Naive thymus-derived CD4-positive, alpha-beta T cell (primary cell): ENCODE data around the gene ARID1A. TPM values are rescaled to one million over a fixed set of nuclear protein-coding genes. Genes with fewer than 3 reads are reported as not detected.

Experiments
- ATAC-seq: fragments of 150-1000 bp; cut with Tn5 transposase; 2 replicates; pipeline ENCODE4 v1.10.0; 2021; ENCODE audit warnings: mild to moderate bottlenecking, moderate library complexity
- CTCF ChIA-PET: fragments of 350-600 bp; sonication (Branson Sonifier 250); formaldehyde crosslinking; loops from one replicate; lab custom pipeline; 2021; ENCODE audit warnings: antibody characterized with exemption; lab: Charles Lee
- POLR2A ChIA-PET: fragments of 350-600 bp; sonication (Branson Sonifier 250); formaldehyde crosslinking; loops from one replicate; lab custom pipeline; 2021; ENCODE audit warnings: antibody characterized with exemption, inconsistent platforms; lab: Charles Lee
- DNase-seq, 9 donors: peaks; one replicate each; pipeline versions ENCODE4 v3.0.0 to v3.0.0-alpha.2; 2020 to 2022; ENCODE audit warnings: mixed read lengths in 1 of 9
- H3K27ac ChIP-seq: one replicate; pipeline ENCODE4 v1.7.0; 2013; ENCODE audit warnings: mild to moderate bottlenecking, low read depth, low read length, moderate library complexity
- H3K27me3 ChIP-seq, 2 donors: one replicate each; pipeline ENCODE4 v1.7.0; 2013; ENCODE audit warnings: low read length in 2 of 2, mild to moderate bottlenecking in 2 of 2, moderate library complexity in 2 of 2; ENCODE audit not compliant: control insufficient read depth in 2 of 2, insufficient read depth in 2 of 2
- H3K36me3 ChIP-seq, 3 experiments: 1 replicate in 2 of 3; 2 replicates in 1 of 3; pipeline ENCODE4 v1.7.0; 2013; ENCODE audit warnings: low read length in 3 of 3, mild to moderate bottlenecking in 3 of 3, moderate library complexity in 1 of 3; ENCODE audit not compliant: insufficient read depth in 3 of 3, control insufficient read depth in 2 of 3
- H3K4me1 ChIP-seq, 2 donors: one replicate each; pipeline ENCODE4 v1.7.0; 2013; ENCODE audit warnings: low read length in 2 of 2, mild to moderate bottlenecking in 2 of 2, moderate library complexity in 1 of 2; ENCODE audit not compliant: control insufficient read depth in 2 of 2, insufficient read depth in 2 of 2
- H3K4me3 ChIP-seq: 2 replicates; pipeline ENCODE4 v1.7.0; 2013; ENCODE audit warnings: mild to moderate bottlenecking, low read length
- H3K9me3 ChIP-seq, 3 experiments: 1 replicate in 2 of 3; 2 replicates in 1 of 3; pipeline ENCODE4 v1.7.0; 2013; ENCODE audit warnings: low read length in 3 of 3; ENCODE audit not compliant: control insufficient read depth in 2 of 3
- H3K27ac Mint-ChIP-seq, 9 donors: one replicate each; pipeline ENCODE4 v1.8.0; 2020 to 2022; ENCODE audit warnings: mixed read lengths in 9 of 9, mild to moderate bottlenecking in 8 of 9, moderate library complexity in 5 of 9, inconsistent platforms in 2 of 9
- H3K27me3 Mint-ChIP-seq, 5 donors: one replicate each; pipeline ENCODE4 v1.8.0; 2021 to 2022; ENCODE audit warnings: mixed read lengths in 5 of 5, mild to moderate bottlenecking in 1 of 5
- H3K36me3 Mint-ChIP-seq, 5 donors: one replicate each; pipeline ENCODE4 v1.8.0; 2020 to 2022; ENCODE audit warnings: mixed read lengths in 5 of 5, mild to moderate bottlenecking in 3 of 5, inconsistent platforms in 1 of 5
- H3K4me1 Mint-ChIP-seq, 7 donors: one replicate each; pipeline ENCODE4 v1.8.0; 2020 to 2022; ENCODE audit warnings: mixed read lengths in 7 of 7, mild to moderate bottlenecking in 3 of 7, inconsistent platforms in 1 of 7
- H3K4me3 Mint-ChIP-seq, 10 donors: one replicate each; pipeline ENCODE4 v1.8.0; 2020 to 2022; ENCODE audit warnings: mild to moderate bottlenecking in 10 of 10, mixed read lengths in 10 of 10, moderate library complexity in 6 of 10, inconsistent platforms in 2 of 10
- H3K9me3 Mint-ChIP-seq, 11 donors: one replicate each; pipeline ENCODE4 v1.8.0; 2020 to 2022; ENCODE audit warnings: mixed read lengths in 11 of 11, mild to moderate bottlenecking in 4 of 11, inconsistent platforms in 1 of 11, moderate library complexity in 1 of 11
- intact Hi-C, 2 donors: fragments of 100-400 bp; cut with micrococcal nuclease; formaldehyde crosslinking; loops; one replicate each; pipeline ENCODE4 v1.15.1; 2023
- polyA plus RNA-seq, 2 donors: library from polyadenylated mRNA; unstranded; fragments of 300-500 nt; fragmentation: Illumina TruSeq; gene quantifications; one replicate each; pipeline ENCODE4 v1.2.3, GENCODE V29; 2021
- total RNA-seq, 6 experiments: library from RNA in 5 of 6; stranded (reverse) in 5 of 6; gene quantifications; 1 replicate in 5 of 6; 2 replicates in 1 of 6; pipeline ENCODE4 v1.2.3 and lab custom pipeline; 2021 to 2026

ARID1A gene
- total and polyA plus RNA-seq, 7 experiments from 2014 or later, result 22.3 to 148 (median 127) TPM

DNA sequence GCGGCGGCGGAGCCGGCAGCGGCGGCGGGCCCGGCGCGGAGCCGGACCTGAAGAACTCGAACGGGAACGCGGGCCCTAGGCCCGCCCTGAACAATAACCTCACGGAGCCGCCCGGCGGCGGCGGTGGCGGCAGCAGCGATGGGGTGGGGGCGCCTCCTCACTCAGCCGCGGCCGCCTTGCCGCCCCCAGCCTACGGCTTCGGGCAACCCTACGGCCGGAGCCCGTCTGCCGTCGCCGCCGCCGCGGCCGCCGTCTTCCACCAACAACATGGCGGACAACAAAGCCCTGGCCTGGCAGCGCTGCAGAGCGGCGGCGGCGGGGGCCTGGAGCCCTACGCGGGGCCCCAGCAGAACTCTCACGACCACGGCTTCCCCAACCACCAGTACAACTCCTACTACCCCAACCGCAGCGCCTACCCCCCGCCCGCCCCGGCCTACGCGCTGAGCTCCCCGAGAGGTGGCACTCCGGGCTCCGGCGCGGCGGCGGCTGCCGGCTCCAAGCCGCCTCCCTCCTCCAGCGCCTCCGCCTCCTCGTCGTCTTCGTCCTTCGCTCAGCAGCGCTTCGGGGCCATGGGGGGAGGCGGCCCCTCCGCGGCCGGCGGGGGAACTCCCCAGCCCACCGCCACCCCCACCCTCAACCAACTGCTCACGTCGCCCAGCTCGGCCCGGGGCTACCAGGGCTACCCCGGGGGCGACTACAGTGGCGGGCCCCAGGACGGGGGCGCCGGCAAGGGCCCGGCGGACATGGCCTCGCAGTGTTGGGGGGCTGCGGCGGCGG lies 1.0 kb downstream of the ARID1A start:
- Histone ChIP-seq H3K4me1 (peaks cover 49 to 52% of the 10 kb centered on the region in 2 donors), H3K27ac (peak overlapping the region; percentile 83), H3K9me3 (no peaks in the 10 kb centered on the region), H3K36me3 (no peaks in the 10 kb centered on the region), H3K4me3 (peak overlapping the region; percentile 76), H3K27me3 (no peaks in the 10 kb centered on the region)
- Mint-ChIP-seq H3K9me3 (no peaks in the 10 kb centered on the region), H3K27me3 (no peaks in the 10 kb centered on the region), H3K36me3 (peaks cover 0 to 6% (median 0%) of the 10 kb centered on the region in 5 donors), H3K27ac (peak overlapping the region in 5 of 9 donors; percentile 66 to 83 (median 70)), H3K4me1 (peaks cover 14 to 31% (median 26%) of the 10 kb centered on the region in 7 donors), H3K4me3 (peak overlapping the region in 9 of 10 donors; percentile 29 to 88 (median 75))
- ChIA-PET POLR2A (interaction anchor here (0.8 to 17.4 kb wide), 19 partner anchors 10 to 908 kb away, joined by 3 to 383 read pairs (median 8); partner anchors contain the start of genes AHDC1, HMGN2 and PIGV), CTCF (interaction anchor here (0.7 to 3.2 kb wide), 3 partner anchors 17 to 92 kb away, joined by 4 to 25 read pairs (median 5); partner anchors contain the start of gene PIGV)
- DNase-seq (peak; percentile 52 to 83 (median 73)), ATAC-seq (peak; percentile 15)
- intact Hi-C loops, result loop anchor here (1.0 to 10.0 kb wide), 9 partner anchors 95 to 1858 kb away; partner anchors contain the start of genes TRNAU1AP (in 2 of the 2), SFN (in 1 of the 2), SH3BGRL3 (in 1 of the 2) and UBXN11 (in 1 of the 2)

- Mint-ChIP-seq H3K27me3 (no peaks in the 10 kb centered on the region), H3K27ac (no peak overlapping the region), H3K9me3 (no peaks in the 10 kb centered on the region), H3K4me1 (peaks cover 14 to 25% (median 22%) of the 10 kb centered on the region in 7 donors), H3K36me3 (peaks cover 0 to 6% (median 0%) of the 10 kb centered on the region in 5 donors), H3K4me3 (no peak overlapping the region)
- Histone ChIP-seq H3K36me3 (no peaks in the 10 kb centered on the region), H3K4me3 (peak overlapping the region; percentile 76), H3K27me3 (no peaks in the 10 kb centered on the region), H3K27ac (peak overlapping the region; percentile 83), H3K9me3 (no peaks in the 10 kb centered on the region), H3K4me1 (peaks cover 55 to 58% of the 10 kb centered on the region in 2 donors)
- CTCF ChIA-PET, result interaction anchor here (0.5 to 3.2 kb wide), 6 partner anchors 31 to 127 kb away, joined by 3 to 25 read pairs (median 4); partner anchors contain the start of gene PIGV
- DNase-seq, result peak in 4 of 9 donors; percentile 15 to 31 (median 24)
- POLR2A ChIA-PET, result interaction anchor here (0.8 to 17.4 kb wide), 23 partner anchors 10 to 1884 kb away, joined by 3 to 383 read pairs (median 8); partner anchors contain the start of genes AHDC1, HMGN2 and PIGV
- no peak for ATAC-seq
- intact Hi-C loops, result loop anchor here (5.0 to 10.0 kb wide), 7 partner anchors 165 to 1857 kb away; partner anchors contain the start of genes TRNAU1AP (in 2 of the 2), SFN (in 1 of the 2), SH3BGRL3 (in 1 of the 2) and UBXN11 (in 1 of the 2)
Measured at GRCh38 chr1:26697431-26697977, 1.7 kb downstream of the ARID1A start.

- H3K4me1 ChIP-seq, result peaks cover 62 to 65% of the 10 kb centered on the region in 2 donors
- ChIA-PET CTCF (interaction anchor here (0.5 to 3.2 kb wide), 7 partner anchors 21 to 127 kb away, joined by 3 to 25 read pairs (median 4); partner anchors contain the start of gene PIGV), POLR2A (interaction anchor here (0.6 to 17.4 kb wide), 22 partner anchors 9 to 1883 kb away, joined by 3 to 383 read pairs (median 8); partner anchors contain the start of genes AHDC1, HMGN2 and PIGV)
- ATAC-seq, result peak; percentile 45
- no peaks in the 10 kb centered on the region for H3K27me3 ChIP-seq
- H3K27ac Mint-ChIP-seq, result no peak overlapping the region
- H3K27me3 Mint-ChIP-seq, result no peaks in the 10 kb centered on the region
- DNase-seq, result peak; percentile 20 to 82 (median 53)
- intact Hi-C loops, result loop anchor here (1.0 to 10.0 kb wide), 9 partner anchors 8 to 1857 kb away; partner anchors contain the start of genes TRNAU1AP (in 2 of the 2), SFN (in 1 of the 2), SH3BGRL3 (in 1 of the 2) and UBXN11 (in 1 of the 2)
- no peak overlapping the region for H3K4me3 Mint-ChIP-seq
- H3K9me3 Mint-ChIP-seq, result no peaks in the 10 kb centered on the region
- H3K36me3 Mint-ChIP-seq, result peaks cover 0 to 6% (median 0%) of the 10 kb centered on the region in 5 donors
- H3K4me3 ChIP-seq, result peak overlapping the region; percentile 76
- peak overlapping the region; percentile 83 for H3K27ac ChIP-seq
- H3K4me1 Mint-ChIP-seq, result peaks cover 14 to 19% (median 17%) of the 10 kb centered on the region in 7 donors
- no peaks in the 10 kb centered on the region for H3K9me3 ChIP-seq
- H3K36me3 ChIP-seq, result no peaks in the 10 kb centered on the region
Measured at GRCh38 chr1:26697978-26698849, 2.4 kb downstream of the ARID1A start.

DNA sequence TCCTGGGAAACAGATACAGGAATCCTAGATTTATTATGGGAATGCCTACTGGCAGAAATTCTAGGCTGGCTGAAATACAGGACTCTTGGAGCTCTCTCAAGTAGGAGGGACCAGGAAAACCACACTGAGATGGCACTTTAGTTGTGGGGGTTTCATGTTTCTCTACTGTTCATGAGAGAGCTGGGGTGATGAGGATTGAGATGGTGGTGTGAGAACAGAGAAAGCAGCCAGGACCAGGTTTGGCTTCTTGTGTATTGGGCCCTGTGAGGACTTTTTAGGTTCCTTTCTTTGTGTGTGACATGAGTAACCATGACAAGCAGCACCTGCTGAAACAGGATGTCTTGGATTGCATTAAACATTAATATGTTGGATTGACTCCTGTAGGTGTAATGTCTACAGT lies 4.9 kb downstream of the ARID1A start:
- Histone ChIP-seq H3K4me3 (peak overlapping the region; percentile 25), H3K27ac (peak overlapping the region; percentile 83), H3K27me3 (no peaks in the 10 kb centered on the region), H3K9me3 (no peaks in the 10 kb centered on the region), H3K4me1 (peaks cover 63 to 66% of the 10 kb centered on the region in 2 donors), H3K36me3 (no peaks in the 10 kb centered on the region)
- peaks cover 0 to 10% (median 5%) of the 10 kb centered on the region in 5 donors for H3K36me3 Mint-ChIP-seq
- DNase-seq, result no peak
- ChIA-PET POLR2A (interaction anchor here (2.0 to 17.4 kb wide), 3 partner anchors 8 to 86 kb away, joined by 11 to 383 read pairs (median 18); partner anchors contain the start of gene PIGV), CTCF (interaction anchor here (0.8 to 1.3 kb wide), 4 partner anchors 8 to 88 kb away, joined by 3 to 4 read pairs (median 4); no protein-coding TSS in a partner anchor)
- intact Hi-C loops, result loop anchor here in 1 of 2 donors (1.0 kb wide), 1 partner anchor 11 kb away; no protein-coding TSS in a partner anchor
- no peak overlapping the region for H3K27ac Mint-ChIP-seq
- H3K4me1 Mint-ChIP-seq, result peaks cover 0 to 10% (median 8%) of the 10 kb centered on the region in 7 donors
- no peaks in the 10 kb centered on the region for H3K27me3 Mint-ChIP-seq
- no peak for ATAC-seq
- no peak overlapping the region for H3K4me3 Mint-ChIP-seq
- H3K9me3 Mint-ChIP-seq, result no peaks in the 10 kb centered on the region

GRCh38 chr1:26701266-26701994 lies 5.6 kb downstream of the ARID1A start:
- ATAC-seq (no peak), DNase-seq (no peak)
- Mint-ChIP-seq H3K4me1 (peaks cover 0 to 17% (median 15%) of the 10 kb centered on the region in 7 donors), H3K36me3 (peaks cover 0 to 16% (median 8%) of the 10 kb centered on the region in 5 donors), H3K27ac (no peak overlapping the region), H3K27me3 (no peaks in the 10 kb centered on the region), H3K4me3 (no peak overlapping the region), H3K9me3 (no peaks in the 10 kb centered on the region)
- peak overlapping the region; percentile 83 for H3K27ac ChIP-seq
- POLR2A ChIA-PET, result interaction anchor here (0.6 to 17.4 kb wide), 9 partner anchors 8 to 1480 kb away, joined by 3 to 383 read pairs (median 5); partner anchors contain the start of gene PIGV
- CTCF ChIA-PET, result interaction anchor here (0.8 to 1.8 kb wide), 8 partner anchors 9 to 99 kb away, joined by 3 to 5 read pairs (median 3); no protein-coding TSS in a partner anchor
- H3K4me3 ChIP-seq, result peak overlapping the region; percentile 25
- no peaks in the 10 kb centered on the region for H3K9me3 ChIP-seq
- no peaks in the 10 kb centered on the region for H3K27me3 ChIP-seq
- peaks cover 70 to 71% of the 10 kb centered on the region in 2 donors for H3K4me1 ChIP-seq
- H3K36me3 ChIP-seq, result no peaks in the 10 kb centered on the region
- intact Hi-C loops, result no loop called here
